Kidney (tissue), 14 donors: ENCODE results near the gene EEPD1. TPM values are rescaled to one million over a fixed set of nuclear protein-coding genes. Genes with fewer than 3 reads are reported as not detected.

Source experiments
- DNase-seq, 5 donors: peaks; one replicate each; pipeline ENCODE4 v3.0.0-alpha.2; 2013 to 2020
- FAIRE-seq: peaks from 2 replicates; lab custom pipeline; 2012; peaks lifted over from hg19 to GRCh38; lab: Jason Lieb, UNC
- H3K27ac ChIP-seq, 2 donors: one replicate each; pipeline ENCODE4 v1.7.0; 2013; ENCODE audit warnings: low read depth in 2 of 2, low read length in 2 of 2, inconsistent platforms in 1 of 2
- H3K27me3 ChIP-seq: one replicate; pipeline ENCODE4 v1.7.1; 2013; ENCODE audit warnings: low read length, inconsistent platforms; ENCODE audit not compliant: control insufficient read depth, insufficient read depth
- H3K36me3 ChIP-seq, 3 donors: one replicate each; pipeline versions ENCODE4 v1.7.0 to v1.7.1; 2013; ENCODE audit warnings: low read length in 3 of 3, control low read depth in 1 of 3, inconsistent platforms in 1 of 3; ENCODE audit not compliant: insufficient read depth in 3 of 3, control insufficient read depth in 2 of 3
- H3K4me1 ChIP-seq, 3 donors: one replicate each; pipeline versions ENCODE4 v1.7.0 to v1.7.1; 2013; ENCODE audit warnings: low read length in 3 of 3, inconsistent platforms in 1 of 3, low read depth in 1 of 3; ENCODE audit not compliant: control insufficient read depth in 2 of 3, insufficient read depth in 2 of 3
- H3K4me3 ChIP-seq, 3 donors: one replicate each; pipeline versions ENCODE4 v1.7.0 to v1.8.1; 2013; ENCODE audit warnings: low read length in 3 of 3, control low read depth in 1 of 3, inconsistent platforms in 1 of 3
- H3K9ac ChIP-seq, 3 donors: one replicate each; pipeline versions ENCODE4 v1.7.0 to v1.7.1; 2013; ENCODE audit warnings: low read length in 3 of 3, control low read depth in 1 of 3, inconsistent platforms in 1 of 3
- H3K9me3 ChIP-seq, 3 donors: one replicate each; pipeline versions ENCODE4 v1.7.0 to v1.7.1; 2013; ENCODE audit warnings: low read length in 3 of 3, control low read depth in 1 of 3, inconsistent platforms in 1 of 3; ENCODE audit not compliant: control insufficient read depth in 2 of 3, insufficient read depth in 1 of 3
- CTCF ChIP-seq: IDR thresholded peaks from 3 replicates; pipeline ENCODE4 v1.5.1; 2012; ENCODE audit warnings: mild to moderate bottlenecking, moderate library complexity, borderline replicate concordance; ENCODE audit not compliant: insufficient read depth; ENCODE audit errors: extremely low read depth
- intact Hi-C: fragments of 100-400 bp; cut with DNase I; formaldehyde crosslinking; loops from one replicate; pipeline ENCODE4 v1.11.1; 2022
- polyA plus RNA-seq: library from polyadenylated mRNA; stranded (reverse); fragments of 350-450 nt; fragmentation: Illumina TruSeq; extraction: RNeasy Lipid Tissue Mini Kit (QIAGEN cat#74804); gene quantifications from one replicate; pipeline ENCODE4 v1.2.3, GENCODE V29; 2014; ENCODE audit warnings: low read depth, low replicate concordance; ENCODE audit not compliant: insufficient read depth
- total RNA-seq: library from RNA; stranded (reverse); fragmentation: NEBNext Ultra II Directional; extraction: Animal tissue kit (Norgen Biotek cat#: 25700); gene quantifications from one replicate; pipeline ENCODE4 v1.2.1, GENCODE V29; 2021
- donor health status: control.
- donor health status: control.
- donor health status: control.
- donor health status: control.
- donor health status: control.
- donor health status: DM: yes; HTN: yes; CAD: no.
- donor health status: Normal renal cell carcinoma (clear cell type).

The EEPD1 gene
- total and polyA plus RNA-seq, 2 donors from 2014 or later, result 6.3 to 6.4 TPM

DNA sequence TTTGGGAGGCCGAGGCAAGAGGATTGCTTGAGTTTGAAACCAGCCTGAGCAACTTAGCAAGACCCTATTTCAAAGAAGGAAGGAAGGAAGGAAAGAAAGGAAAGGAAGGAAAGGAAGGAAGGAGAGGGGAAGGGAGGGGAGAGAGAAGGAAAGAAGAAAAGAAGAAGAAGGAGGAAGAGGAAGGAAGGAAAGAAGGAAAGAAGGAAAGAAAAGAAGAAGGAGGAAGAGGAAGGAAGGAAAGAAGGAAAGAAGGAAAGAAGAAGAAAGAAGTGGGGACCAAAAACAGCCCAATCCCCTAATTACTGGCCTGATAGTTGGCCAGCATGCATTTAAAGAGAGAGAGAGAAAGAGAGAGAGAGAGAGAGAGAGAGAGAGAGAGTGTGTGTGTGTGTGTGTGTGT lies 66.4 kb downstream of the EEPD1 start:
- H3K27ac ChIP-seq, result no peak overlapping the region
- TF ChIP-seq CTCF, result no peak

GRCh38 chr7:36223851-36224250 lies 70.8 kb downstream of the EEPD1 start:
- Histone ChIP-seq H3K27ac (no peak overlapping the region), H3K9ac (no peak overlapping the region), H3K27me3 (no peaks in the 10 kb centered on the region), H3K4me1 (no peaks in the 10 kb centered on the region), H3K4me3 (no peak overlapping the region), H3K36me3 (no peaks in the 10 kb centered on the region), H3K9me3 (no peaks in the 10 kb centered on the region)
- TF ChIP-seq CTCF, result no peak
- intact Hi-C loops, result no loop called here
- DNase-seq (no peak), FAIRE-seq (no peak)

More for the DNA sequence above, 66.4 kb downstream of the EEPD1 start:
- Histone ChIP-seq H3K9me3 (no peaks in the 10 kb centered on the region), H3K36me3 (no peaks in the 10 kb centered on the region), H3K4me1 (no peaks in the 10 kb centered on the region), H3K4me3 (no peak overlapping the region), H3K27me3 (no peaks in the 10 kb centered on the region), H3K9ac (no peak overlapping the region)
- FAIRE-seq (no peak), DNase-seq (no peak)
- intact Hi-C loops, result no loop called here

GRCh38 chr7:36224934-36225858 lies 72.1 kb downstream of the EEPD1 start:
- Histone ChIP-seq H3K9ac (no peak overlapping the region), H3K36me3 (no peaks in the 10 kb centered on the region), H3K9me3 (no peaks in the 10 kb centered on the region), H3K27ac (no peak overlapping the region), H3K27me3 (no peaks in the 10 kb centered on the region), H3K4me1 (no peaks in the 10 kb centered on the region), H3K4me3 (no peak overlapping the region)
- no peak for FAIRE-seq
- no peak for TF ChIP-seq CTCF
- intact Hi-C loops, result no loop called here
- DNase-seq, result no peak
